Vagina (tissue), 2 donors: ENCODE measurements around the gene STK32A.

Source experiments
- CTCF ChIP-seq, 3 experiments: fragments of 450-650 bp in 2 of 3; fragments of 200-600 bp in 1 of 3; sonication (generic) in 1 of 3; IDR thresholded peaks; one replicate each; pipeline ENCODE4 v1.5.1; 2017 to 2019; ENCODE audit warnings: antibody characterized with exemption in 3 of 3, mild to moderate bottlenecking in 2 of 3, moderate library complexity in 2 of 3
- POLR2A ChIP-seq, 2 donors: fragments of 450-650 bp; IDR thresholded peaks; one replicate each; pipeline ENCODE4 v1.6.1; 2017; ENCODE audit warnings: antibody characterized with exemption in 2 of 2, mild to moderate bottlenecking in 2 of 2, moderate library complexity in 2 of 2
- POLR2AphosphoS5 ChIP-seq, 2 donors: sonication (generic); formaldehyde crosslinking; IDR thresholded peaks; one replicate each; pipeline ENCODE4 v1.9.0; 2017; ENCODE audit warnings: antibody characterized with exemption in 2 of 2, mild to moderate bottlenecking in 2 of 2, low read depth in 1 of 2; ENCODE audit not compliant: insufficient read depth in 1 of 2

GRCh38 chr5:147360816-147361215 is 126.0 kb downstream of the STK32A start:
- TF ChIP-seq POLR2AphosphoS5 (IDR thresholded peaks at IDR 0.05; ENCODE audit: insufficient read depth in 1 of 2, low read depth in 1 of 2): no peak
- TF ChIP-seq CTCF (IDR thresholded peaks at IDR 0.05): no peak
- TF ChIP-seq POLR2A (IDR thresholded peaks at IDR 0.05): no peak
